HG03039 (cell line): ENCODE data around the gene HOXA13.

ENCODE experiments used
- ATAC-seq: cut with Tn5 transposase; IDR thresholded peaks from one replicate; pipeline ENCODE4 v1.9.1; 2021; ENCODE audit warnings: mild to moderate bottlenecking, moderate library complexity; ENCODE audit not compliant: unreplicated experiment

HOXA13 gene

DNA sequence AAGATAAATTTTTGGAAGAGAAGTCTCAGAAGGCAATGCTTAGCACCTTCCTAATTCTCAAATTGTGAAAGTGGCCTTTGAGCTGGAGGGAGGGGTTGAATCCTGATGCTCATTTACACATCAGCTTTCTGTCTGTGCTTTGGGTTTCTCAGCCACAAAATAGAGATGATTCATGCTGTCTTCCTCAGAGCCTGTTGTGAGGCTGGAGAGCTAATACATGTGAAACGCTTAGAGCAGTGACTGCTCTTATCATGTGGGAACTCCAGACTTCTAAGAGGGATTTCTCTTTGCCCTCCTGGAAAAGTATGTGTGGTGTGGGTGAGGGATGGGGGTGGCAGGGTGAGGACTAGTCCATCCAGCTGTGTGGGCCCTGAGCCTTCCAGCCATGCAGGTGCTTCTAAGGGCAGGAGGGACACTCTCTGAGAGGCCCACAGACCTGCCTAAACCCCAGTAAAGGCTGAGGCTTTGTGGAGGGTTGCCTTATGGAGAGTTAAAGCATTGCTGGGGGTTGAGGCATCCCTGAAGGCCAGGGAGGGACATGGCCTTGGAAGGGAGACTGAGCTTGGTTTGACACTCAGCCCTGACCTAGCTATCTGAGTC lies 37.9 kb upstream of the HOXA13 start:
- ATAC-seq: no peak

GRCh38 chr7:27235387-27236311 lies 35.8 kb upstream of the HOXA13 start:
- no peak for ATAC-seq

DNA sequence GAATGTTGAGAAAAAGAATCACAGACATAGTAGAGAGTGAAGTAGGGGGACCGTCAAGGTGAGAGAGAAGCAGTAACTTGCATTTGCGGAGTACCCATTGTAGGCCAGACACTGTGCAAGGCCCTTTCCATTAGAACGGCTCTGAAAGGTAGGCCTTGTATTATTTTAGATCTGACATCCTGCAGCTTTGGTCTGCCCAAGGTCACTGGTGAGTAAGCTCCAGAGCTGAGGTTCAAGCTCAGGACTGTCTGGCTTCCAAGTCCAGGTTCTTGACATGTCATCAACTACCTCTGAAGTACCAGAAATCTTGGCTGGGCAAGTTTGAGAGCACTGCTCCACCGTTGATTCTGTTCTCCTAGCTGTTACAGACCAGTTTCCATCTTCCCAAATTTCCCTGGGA lies 29.6 kb upstream of the HOXA13 start:
- no peak for ATAC-seq

- no peak for ATAC-seq
Observed at GRCh38 chr7:27224983-27225934, 25.4 kb upstream of the HOXA13 start.

DNA sequence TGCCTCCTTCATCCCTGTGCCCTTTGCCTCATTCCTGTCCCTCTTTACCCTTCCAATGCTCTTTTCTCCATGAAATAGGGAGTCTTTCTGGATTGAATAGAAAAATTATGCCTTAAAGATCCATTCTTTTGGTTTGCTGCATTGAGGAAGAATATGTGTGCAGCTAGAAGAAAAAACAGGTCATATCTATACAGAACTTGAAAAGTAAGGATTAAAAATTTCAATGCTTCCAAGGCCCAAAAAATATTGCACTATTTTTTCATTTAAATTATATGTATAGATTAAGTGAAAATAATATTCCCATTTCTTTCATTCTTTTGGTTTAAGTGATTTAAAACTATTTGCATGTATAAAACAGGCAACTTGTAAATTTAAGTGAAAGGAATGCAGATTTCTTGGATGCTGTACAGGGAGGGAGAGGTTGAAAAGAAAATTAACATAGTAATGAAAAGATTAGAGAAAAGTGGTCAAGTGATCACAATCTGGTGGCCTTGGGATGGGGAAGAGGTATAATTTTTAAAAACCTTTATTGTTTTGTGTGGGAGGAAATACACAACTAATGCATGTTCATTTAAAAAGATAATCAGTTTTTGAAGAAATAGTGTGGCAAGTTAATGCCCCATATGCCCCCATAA lies 24.2 kb upstream of the HOXA13 start:
- ATAC-seq: no peak

GRCh38 chr7:27221201-27221797 lies 21.4 kb upstream of the HOXA13 start:
- no peak for ATAC-seq

DNA sequence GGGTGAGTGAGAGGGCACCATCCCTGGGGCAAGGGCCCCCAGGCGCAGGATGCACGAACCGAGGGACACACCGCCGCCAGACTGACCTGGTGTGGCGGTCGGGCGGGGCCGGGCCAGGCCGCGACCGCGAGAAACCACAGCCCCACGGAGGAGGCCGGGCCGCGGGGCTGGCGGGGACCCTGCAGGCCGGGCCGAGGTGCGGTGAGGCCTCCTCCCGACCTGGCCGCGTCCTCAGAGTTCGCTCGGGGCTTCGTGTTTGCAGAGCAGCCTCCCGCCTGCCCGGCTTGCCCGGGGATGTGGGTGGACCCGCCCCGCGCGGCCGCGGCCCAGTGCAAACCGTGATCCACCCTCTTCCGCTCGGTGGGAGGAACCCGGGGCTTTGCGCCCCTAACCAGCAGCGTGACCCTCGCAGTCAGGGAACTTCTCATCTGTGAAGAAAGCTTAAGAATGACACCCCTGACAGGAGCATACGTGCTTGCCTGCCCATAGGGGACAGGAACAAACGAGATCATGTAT lies 20.6 kb upstream of the HOXA13 start:
- no peak for ATAC-seq

DNA sequence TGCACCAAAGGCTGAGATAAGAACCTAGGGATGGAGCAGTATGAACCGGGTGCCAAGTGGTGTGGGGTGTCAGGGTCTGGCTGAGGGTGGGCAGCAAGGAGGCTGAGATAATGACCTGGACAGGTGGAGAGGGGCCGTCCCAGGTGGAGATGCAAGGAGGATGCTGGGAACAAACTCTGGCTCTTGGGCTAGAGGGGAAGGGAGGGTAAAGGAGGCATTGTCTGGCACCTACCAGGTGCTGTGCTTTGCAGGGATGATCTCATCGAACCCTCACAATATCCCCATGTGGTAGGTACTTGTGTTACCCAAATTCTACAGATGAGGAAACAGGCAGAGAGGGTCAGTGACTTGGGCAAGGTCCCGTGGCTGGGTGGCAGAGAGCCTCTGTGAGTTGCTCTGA lies 19.9 kb upstream of the HOXA13 start:
- ATAC-seq: no peak

DNA sequence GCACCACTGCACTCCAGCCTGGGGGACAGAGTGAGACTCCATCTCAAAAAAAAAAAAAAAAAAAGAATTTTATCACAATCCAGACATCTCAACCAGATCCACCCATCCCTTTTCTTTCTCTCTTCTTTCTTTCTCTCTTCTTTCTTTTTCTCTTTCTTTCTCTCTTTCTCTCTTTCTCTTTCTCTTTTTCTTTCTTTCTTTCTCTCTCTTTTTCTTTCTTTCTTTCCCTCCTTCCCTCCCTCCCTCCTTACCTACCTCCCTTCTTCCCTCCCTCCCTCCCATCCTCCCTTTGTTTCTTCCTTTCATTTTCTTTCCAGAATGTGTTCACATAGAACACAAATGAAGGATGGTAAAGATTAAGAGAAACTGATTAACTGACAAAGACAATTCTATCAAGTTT lies 18.1 kb upstream of the HOXA13 start:
- ATAC-seq: no peak

DNA sequence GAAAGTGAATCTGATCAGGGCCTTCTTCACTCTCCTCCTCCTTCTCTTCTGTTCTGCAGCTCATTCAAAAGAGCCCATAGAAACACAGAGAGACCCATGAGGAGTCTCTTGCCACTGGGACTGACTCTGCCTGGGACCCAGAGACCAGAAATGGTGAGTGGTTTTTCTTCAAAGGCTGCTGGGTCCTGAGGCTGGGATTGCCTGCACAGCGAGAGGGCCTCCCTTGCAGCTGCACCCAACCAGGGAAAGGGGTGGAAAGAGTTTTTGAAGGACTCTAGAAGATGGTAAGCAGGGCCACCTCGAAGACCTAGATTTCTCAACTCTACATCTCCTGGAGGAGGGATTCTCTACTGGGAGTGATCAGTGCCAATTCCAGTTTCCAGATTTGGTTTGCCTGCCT lies 15.5 kb upstream of the HOXA13 start:
- no peak for ATAC-seq

- no peak for ATAC-seq
Observed at GRCh38 chr7:27214239-27214950, 14.5 kb upstream of the HOXA13 start.

GRCh38 chr7:27213433-27214238 lies 13.7 kb upstream of the HOXA13 start:
- no peak for ATAC-seq

GRCh38 chr7:27212497-27213432 lies 12.9 kb upstream of the HOXA13 start:
- no peak for ATAC-seq

- no peak for ATAC-seq
Observed at GRCh38 chr7:27211764-27212204, 11.9 kb upstream of the HOXA13 start.

GRCh38 chr7:27211084-27211446 lies 11.2 kb upstream of the HOXA13 start:
- ATAC-seq: no peak

GRCh38 chr7:27210441-27211083 lies 10.7 kb upstream of the HOXA13 start:
- ATAC-seq: no peak

DNA sequence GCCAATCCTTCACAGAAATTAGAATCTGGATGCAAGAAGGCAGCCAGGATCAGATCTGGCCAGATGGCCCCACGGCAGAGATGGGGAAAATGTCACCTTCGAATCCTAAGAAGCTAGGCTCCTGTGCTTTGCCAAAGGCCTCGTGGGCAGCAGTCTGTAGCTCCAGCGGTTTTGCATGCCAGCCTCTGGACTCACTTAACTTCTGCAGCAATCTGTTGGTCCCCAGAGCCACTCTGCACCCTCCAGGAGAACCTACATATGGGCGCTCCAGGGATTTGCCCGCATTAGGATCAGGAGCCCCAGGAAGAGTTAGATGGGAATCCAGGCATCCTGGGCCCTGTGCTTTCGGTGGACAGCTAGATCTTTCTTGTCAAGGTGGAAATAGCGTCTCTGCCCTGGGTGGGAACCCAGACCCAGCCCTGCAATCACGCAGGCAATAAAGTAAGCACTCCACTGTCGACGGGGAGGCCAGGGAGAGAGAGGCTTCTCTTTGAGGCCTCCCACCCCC lies 10.1 kb upstream of the HOXA13 start:
- no peak for ATAC-seq
